ENCODE results near the gene MAP3K10.

Gene MAP3K10

GRCh38 chr19:40175820-40176219 lies 15.4 kb upstream of the MAP3K10 start:
- DNase-seq = no peak

DNA sequence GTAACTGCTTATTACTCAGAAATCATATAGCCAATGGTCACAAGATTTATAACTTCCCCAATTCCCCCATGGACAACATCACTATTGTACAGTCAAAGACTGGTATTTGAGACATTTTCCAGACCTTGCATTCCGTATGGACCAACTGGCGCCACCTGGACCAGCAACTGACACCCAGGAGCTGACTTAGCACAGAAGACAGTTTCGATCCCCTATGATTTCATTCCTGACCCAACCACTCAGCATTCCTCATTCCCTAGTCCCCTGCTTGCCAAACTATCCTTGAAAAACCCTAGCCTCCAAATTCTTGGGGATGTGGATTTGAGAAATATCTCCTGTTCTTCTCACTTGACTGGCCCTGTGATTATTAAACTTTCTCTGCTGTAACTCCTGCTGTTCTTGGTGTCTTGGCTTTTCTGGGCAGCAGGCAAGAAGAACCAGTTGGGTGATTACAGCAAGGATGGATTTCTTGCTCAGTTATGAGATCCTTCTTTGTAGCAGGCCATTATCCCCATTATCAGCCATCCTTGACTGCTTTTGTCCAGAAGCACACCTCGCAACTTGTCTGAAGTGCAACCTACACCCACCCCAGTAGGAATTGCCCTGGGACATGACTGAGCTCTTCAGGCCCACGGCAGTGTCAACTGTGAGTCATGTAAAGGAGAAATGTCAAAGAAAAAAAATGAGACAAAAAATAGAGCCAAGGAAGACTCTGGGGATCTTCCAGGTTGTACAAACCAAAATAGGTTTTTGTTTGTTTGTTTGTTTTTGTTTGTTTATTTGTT lies 13.7 kb upstream of the MAP3K10 start:
- DNase-seq = no peak

DNA sequence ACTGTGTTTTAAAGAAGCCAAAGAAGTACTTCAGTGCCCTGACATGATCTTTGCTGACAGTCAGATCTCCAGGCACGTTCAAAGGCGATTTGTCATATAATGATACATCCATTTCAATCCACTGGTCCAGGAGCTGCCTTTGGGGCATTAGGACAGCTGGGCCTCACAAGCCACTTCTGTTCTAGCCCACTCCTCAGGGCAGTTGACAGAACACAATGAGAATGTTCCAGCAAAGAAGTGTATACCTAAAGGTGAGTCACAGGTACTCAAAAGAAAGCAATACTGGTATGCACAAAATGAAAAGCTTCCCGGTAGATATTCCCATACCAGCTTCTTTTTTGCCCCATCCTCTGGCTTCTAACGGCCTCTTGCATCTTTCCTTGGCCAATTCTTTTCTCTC lies 12.5 kb upstream of the MAP3K10 start:
- DNase-seq = no peak

GRCh38 chr19:40184273-40184672 lies 7.0 kb upstream of the MAP3K10 start:
- no peak for DNase-seq

DNA sequence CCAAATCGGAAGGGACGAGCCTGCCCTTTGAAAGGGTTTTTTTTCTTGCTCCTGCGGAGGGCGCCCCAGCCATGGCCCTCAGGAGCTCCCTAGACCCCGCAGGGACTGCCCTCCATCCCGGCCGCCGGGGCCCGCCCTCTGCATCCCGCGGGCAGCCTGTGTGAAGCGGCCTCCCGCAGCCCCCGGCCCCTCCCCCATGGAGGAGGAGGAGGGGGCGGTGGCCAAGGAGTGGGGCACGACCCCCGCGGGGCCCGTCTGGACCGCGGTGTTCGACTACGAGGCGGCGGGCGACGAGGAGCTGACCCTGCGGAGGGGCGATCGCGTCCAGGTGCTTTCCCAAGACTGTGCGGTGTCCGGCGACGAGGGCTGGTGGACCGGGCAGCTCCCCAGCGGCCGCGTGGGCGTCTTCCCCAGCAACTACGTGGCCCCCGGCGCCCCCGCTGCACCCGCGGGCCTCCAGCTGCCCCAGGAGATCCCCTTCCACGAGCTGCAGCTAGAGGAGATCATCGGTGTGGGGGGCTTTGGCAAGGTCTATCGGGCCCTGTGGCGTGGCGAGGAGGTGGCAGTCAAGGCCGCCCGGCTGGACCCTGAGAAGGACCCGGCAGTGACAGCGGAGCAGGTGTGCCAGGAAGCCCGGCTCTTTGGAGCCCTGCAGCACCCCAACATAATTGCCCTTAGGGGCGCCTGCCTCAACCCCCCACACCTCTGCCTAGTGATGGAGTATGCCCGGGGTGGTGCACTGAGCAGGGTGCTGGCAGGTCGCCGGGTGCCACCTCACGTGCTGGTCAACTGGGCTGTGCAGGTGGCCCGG lies 815 bp downstream of the MAP3K10 start:
- peak; percentile 45 for DNase-seq

DNA sequence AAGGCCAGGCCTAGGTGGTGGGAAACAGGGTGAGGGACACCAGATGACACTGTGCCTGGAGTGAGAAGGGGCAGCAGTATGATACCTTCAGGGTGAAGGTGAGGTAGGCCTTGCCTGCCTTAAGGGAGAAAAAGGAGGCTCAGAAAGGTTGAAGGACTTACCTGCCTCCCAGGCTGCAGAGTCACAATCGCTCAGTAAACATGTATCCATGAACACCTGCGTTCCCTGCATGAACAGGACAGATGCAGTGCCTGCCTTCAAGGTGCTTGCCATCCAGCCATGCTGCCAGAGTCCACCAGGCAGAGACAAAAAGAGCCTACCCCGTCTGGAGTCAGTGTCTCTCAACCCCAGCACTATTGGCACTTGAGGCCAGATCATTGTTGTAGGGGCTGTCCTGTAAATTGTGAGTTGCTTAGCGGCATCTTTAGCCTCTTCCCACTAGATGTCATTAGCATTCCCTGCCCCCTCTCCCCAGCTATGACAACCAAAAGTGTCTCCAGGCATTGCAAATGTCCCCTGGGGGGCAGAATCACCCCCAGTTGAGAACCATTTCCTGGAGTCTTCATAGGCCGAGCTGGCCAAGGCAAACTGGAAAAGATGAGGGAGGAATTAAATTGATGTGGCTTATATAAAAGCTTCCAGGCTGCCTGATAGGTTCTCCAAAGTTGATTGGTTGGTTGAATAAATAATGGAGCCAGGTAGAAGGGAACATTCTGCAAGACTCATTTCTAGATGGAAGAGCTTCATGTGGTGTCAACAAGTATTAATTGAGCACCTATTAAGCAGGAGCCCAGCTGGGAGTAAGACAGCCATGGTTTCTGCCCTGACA lies 1.7 kb downstream of the MAP3K10 start:
- no peak for DNase-seq

DNA sequence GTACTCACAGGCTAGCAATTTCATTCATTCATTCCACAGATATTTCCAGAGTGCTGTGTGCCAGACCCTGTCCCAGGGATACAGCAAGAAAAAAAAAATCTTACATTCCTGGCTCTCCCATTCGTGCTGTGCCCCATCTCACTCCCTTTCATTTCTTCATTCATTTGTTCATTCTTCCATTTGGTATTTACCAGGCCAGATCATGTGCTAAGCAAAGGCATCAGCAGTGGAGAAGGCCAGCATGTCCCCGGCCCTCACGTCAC lies 2.3 kb downstream of the MAP3K10 start:
- DNase-seq = no peak

DNA sequence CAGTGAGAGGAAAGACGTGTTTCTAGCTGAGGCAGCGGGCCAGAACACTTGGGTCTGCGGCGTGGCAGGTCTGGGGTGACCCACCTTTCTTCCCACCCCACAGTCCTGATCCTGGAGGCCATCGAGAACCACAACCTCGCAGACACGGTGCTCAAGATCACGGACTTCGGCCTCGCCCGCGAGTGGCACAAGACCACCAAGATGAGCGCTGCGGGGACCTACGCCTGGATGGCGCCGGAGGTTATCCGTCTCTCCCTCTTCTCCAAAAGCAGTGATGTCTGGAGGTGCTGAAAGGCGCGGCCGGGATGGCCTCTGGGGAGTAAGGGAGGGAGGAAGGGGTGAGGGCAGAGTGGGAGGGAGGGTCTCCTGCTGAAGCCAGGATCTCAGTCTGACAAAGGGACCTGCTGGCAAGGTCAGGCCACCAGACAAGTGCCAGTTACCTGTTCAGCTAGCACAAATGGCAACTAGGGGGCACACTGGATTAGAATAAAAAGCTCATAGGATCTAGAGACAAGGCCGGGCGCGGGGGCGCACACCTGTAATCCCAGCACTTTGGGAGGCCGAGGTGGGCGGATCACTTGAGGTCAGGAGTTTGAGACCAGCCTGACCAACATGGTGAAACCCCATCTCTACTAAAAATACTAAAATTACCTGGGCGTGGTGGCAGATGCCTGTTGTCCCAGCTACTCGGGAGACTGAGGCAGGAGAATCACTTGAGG lies 7.2 kb downstream of the MAP3K10 start:
- DNase-seq = no peak

DNA sequence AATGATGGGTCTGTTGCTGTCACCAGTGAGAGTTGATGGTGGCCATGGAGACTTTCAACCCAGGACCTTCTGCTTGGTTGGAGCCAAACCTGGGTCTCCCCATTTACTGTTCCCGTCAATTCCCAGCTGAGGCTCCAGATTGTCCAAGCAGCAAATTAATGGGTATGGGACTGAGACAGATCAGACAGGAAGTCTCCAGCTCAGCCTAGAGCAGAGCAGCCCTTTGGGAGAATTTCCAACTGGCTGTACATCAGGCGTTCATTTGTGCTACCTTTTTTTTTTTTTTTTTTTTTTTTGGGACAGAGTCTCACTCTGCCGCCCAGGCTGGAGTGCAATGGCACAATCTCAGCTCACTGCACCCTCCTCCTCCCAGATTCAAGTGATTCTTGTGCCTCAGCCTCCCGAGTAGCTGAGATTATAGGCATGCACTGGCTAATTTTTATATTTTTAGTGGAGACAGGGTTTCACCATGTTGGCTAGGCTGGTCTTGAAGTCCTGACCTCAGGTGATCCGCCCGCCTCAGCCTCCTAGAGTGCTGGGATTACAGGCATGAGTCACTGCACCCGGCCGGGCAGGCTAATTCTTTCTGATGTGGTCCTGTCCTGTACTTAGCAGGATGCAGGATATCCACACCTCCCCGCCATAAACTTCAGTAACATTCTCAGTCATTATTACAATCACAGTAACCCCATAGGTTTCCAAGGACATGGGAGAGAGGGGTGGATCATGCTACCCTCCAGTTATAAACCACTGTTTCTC lies 9.3 kb downstream of the MAP3K10 start:
- DNase-seq = no peak

DNA sequence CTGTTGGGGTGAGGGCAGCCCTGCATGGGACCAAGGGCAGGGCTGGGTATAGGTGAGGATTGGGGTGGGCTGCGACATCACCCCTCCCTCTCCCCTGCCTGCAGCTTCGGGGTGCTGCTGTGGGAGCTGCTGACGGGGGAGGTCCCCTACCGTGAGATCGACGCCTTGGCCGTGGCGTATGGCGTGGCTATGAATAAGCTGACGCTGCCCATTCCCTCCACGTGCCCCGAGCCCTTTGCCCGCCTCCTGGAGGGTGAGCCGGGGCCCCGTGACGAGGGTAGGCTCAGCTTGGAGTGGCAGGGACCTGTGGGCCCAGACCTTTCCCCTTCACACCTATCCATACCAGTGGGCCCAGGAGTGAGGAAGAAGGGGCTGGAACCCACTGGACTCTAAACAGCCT lies 13.2 kb downstream of the MAP3K10 start:
- DNase-seq = no peak

- DNase-seq = no peak
Measured at GRCh38 chr19:40205760-40206159, 14.5 kb downstream of the MAP3K10 start.

DNA sequence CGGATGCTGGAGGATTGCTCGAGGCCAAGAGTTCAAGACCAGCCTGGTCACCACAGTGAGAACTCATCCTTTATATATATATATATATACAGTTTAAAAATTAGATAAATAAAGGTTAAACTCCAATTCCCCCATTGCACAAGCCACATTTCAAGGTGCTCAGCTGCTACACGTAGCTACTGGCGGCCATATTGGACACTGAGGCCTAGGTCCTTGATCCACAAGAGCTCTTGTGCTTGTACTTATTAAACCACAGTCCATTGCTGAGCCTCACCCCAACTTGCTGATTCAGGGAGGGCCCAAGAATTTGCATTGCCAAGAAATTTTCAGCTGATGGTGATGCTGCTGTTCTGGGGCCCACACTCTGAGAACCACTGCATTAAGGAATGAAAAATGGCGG lies 17.4 kb downstream of the MAP3K10 start:
- DNase-seq = no peak

- DNase-seq = no peak
Measured at GRCh38 chr19:40210889-40211288, 19.7 kb downstream of the MAP3K10 start.

DNA sequence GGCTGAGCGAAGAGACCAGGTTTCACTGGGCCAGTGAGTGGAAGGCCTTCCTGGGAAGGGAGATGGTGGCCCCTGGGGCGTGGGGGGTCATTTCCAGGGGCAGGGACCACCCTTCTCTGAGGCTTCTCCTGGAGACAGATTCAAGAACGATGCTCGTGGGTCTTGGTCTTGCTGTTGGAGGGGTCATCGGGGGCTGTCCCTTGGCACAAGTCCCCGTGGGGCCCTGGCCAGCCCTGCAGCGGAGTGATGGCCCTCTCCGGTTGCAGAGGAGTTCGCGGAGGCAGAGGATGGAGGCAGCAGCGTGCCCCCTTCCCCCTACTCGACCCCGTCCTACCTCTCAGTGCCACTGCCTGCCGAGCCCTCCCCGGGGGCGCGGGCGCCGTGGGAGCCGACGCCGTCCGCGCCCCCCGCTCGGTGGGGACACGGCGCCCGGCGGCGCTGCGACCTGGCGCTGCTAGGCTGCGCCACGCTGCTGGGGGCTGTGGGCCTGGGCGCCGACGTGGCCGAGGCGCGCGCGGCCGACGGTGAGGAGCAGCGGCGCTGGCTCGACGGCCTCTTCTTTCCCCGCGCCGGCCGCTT lies 22.1 kb downstream of the MAP3K10 start:
- no peak for DNase-seq

DNA sequence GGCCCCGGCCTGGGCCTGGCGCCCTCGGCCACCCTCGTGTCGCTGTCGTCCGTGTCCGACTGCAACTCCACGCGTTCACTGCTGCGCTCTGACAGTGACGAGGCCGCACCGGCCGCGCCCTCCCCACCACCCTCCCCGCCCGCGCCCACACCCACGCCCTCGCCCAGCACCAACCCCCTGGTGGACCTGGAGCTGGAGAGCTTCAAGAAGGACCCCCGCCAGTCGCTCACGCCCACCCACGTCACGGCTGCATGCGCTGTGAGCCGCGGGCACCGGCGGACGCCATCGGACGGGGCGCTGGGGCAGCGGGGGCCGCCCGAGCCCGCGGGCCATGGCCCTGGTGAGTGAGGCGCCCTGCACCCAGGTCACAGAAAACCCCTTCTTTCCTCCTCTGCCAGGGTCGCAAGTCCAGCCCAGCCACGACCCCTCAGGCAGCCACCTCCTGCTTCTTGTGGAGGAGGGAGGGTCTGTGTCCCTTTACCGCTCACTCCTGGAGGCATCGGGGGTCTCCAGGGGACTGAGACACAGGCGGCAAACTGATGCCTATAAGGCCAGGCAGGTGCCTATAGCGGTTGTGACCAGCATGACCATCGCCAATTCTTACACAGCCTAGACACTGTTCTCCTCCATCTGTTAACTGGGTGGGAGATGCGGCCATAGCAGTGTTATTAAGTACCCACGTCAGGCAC lies 22.8 kb downstream of the MAP3K10 start:
- DNase-seq = no peak

- no peak for DNase-seq
Measured at GRCh38 chr19:40214936-40215335, 23.7 kb downstream of the MAP3K10 start.

GRCh38 chr19:40216013-40216776 lies 25.0 kb downstream of the MAP3K10 start:
- no peak for DNase-seq

- no peak for DNase-seq
Measured at GRCh38 chr19:40216777-40217026, 25.5 kb downstream of the MAP3K10 start.

- DNase-seq = no peak
Measured at GRCh38 chr19:40217027-40217810, 26.0 kb downstream of the MAP3K10 start.

All from right hindlimb (tissue), 1 donor.